HepG2 (cell line): ENCODE results near the gene VPS54. TPM values are rescaled to one million over a fixed set of nuclear protein-coding genes. Genes with fewer than 3 reads are reported as not detected.

ENCODE experiments used
- ARHGAP35 ChIP-seq: sonication (generic); formaldehyde crosslinking; IDR thresholded peaks from 2 replicates; pipeline ENCODE4 v1.9.0; 2022; ENCODE audit warnings: mild to moderate bottlenecking, inconsistent platforms, moderate library complexity, missing genetic modification reagents, borderline replicate concordance
- ARID2 ChIP-seq: sonication (generic); formaldehyde crosslinking; IDR thresholded peaks from 2 replicates; pipeline ENCODE4 v1.8.1; 2022; ENCODE audit warnings: mild to moderate bottlenecking, missing genetic modification reagents, borderline replicate concordance
- ATF1 ChIP-seq: IDR thresholded peaks from 2 replicates; pipeline ENCODE4 v1.6.1; 2016; ENCODE audit warnings: mild to moderate bottlenecking, control low read depth
- BHLHE40 ChIP-seq: IDR thresholded peaks from 2 replicates; pipeline ENCODE4 v1.6.1; 2011; ENCODE audit warnings: low read length, improper control_type of control experiment
- HNRNPH1 ChIP-seq: fragments of 200-400 bp; formaldehyde crosslinking; optimal IDR thresholded peaks from 2 replicates; pipeline ENCODE3; 2017; ENCODE audit warnings: mild to moderate bottlenecking, low read depth, low read length
- MIER3 ChIP-seq: IDR thresholded peaks from 2 replicates; pipeline ENCODE4 v1.6.1; 2016; ENCODE audit warnings: missing compliant biosample characterization, borderline replicate concordance
- NFIB ChIP-seq: sonication (generic); formaldehyde crosslinking; IDR thresholded peaks from 2 replicates; pipeline ENCODE4 v1.9.0; 2021; ENCODE audit warnings: missing genetic modification reagents, mild to moderate bottlenecking, borderline replicate concordance
- SIN3B ChIP-seq: fragments of 150-350 bp; IDR thresholded peaks from 2 replicates; pipeline ENCODE4 v1.6.1; 2014; ENCODE audit warnings: low read length
- SPEN ChIP-seq: sonication (generic); formaldehyde crosslinking; IDR thresholded peaks from 2 replicates; pipeline ENCODE4 v1.5.1; 2020; ENCODE audit warnings: low read depth, mild to moderate bottlenecking, missing genetic modification reagents
- SRY ChIP-seq: sonication (generic); formaldehyde crosslinking; IDR thresholded peaks from 2 replicates; pipeline ENCODE4 v1.8.0; 2022; ENCODE audit warnings: mild to moderate bottlenecking, missing genetic modification reagents
- TFDP1 ChIP-seq: IDR thresholded peaks from 2 replicates; pipeline ENCODE4 v1.6.1; 2016; ENCODE audit warnings: missing compliant biosample characterization, missing genetic modification reagents, borderline replicate concordance
- ZBTB33 ChIP-seq: sonication (generic); formaldehyde crosslinking; IDR thresholded peaks from 2 replicates; pipeline ENCODE4 v1.4.0; 2020; ENCODE audit warnings: missing genetic modification reagents
- ZBTB8A ChIP-seq: sonication (generic); formaldehyde crosslinking; IDR thresholded peaks from 2 replicates; pipeline ENCODE4 v1.4.0; 2020; ENCODE audit warnings: mild to moderate bottlenecking, low read depth, missing genetic modification reagents, borderline replicate concordance
- ZFY ChIP-seq: sonication (generic); formaldehyde crosslinking; IDR thresholded peaks from 2 replicates; pipeline ENCODE4 v1.4.0; 2020; ENCODE audit warnings: missing genetic modification reagents
- ZMAT3 ChIP-seq: sonication (generic); formaldehyde crosslinking; conservative IDR thresholded peaks from 2 replicates; pipeline ENCODE4 v1.7.0; 2021; ENCODE audit warnings: missing genetic modification reagents
- ZMAT5 ChIP-seq: sonication (generic); formaldehyde crosslinking; IDR thresholded peaks from 2 replicates; pipeline ENCODE4 v1.5.0; 2020; ENCODE audit warnings: mild to moderate bottlenecking, low read depth, missing genetic modification reagents, borderline replicate concordance
- ZNF18 ChIP-seq: sonication (generic); formaldehyde crosslinking; IDR thresholded peaks from 2 replicates; pipeline ENCODE4 v1.8.0; 2022; ENCODE audit warnings: mild to moderate bottlenecking, missing genetic modification reagents; ENCODE audit not compliant: insufficient replicate concordance
- ZNF354B ChIP-seq: sonication (generic); formaldehyde crosslinking; IDR thresholded peaks from 2 replicates; pipeline ENCODE4 v1.8.0; 2022; ENCODE audit warnings: mild to moderate bottlenecking, missing genetic modification reagents
- ZNF383 ChIP-seq: sonication (generic); formaldehyde crosslinking; IDR thresholded peaks from 2 replicates; pipeline ENCODE4 v1.4.0; 2020; ENCODE audit warnings: missing genetic modification reagents, mild to moderate bottlenecking, borderline replicate concordance
- ZNF550 ChIP-seq: sonication (generic); formaldehyde crosslinking; IDR thresholded peaks from 2 replicates; pipeline ENCODE4 v1.4.0; 2020; ENCODE audit warnings: mild to moderate bottlenecking, missing genetic modification reagents, borderline replicate concordance
- ZNF564 ChIP-seq: sonication (generic); formaldehyde crosslinking; IDR thresholded peaks from 2 replicates; pipeline ENCODE4 v1.8.1; 2023; ENCODE audit warnings: mild to moderate bottlenecking, missing genetic modification reagents
- ZNF709 ChIP-seq: sonication (generic); formaldehyde crosslinking; IDR thresholded peaks from 2 replicates; pipeline ENCODE4 v1.5.0; 2020; ENCODE audit warnings: mild to moderate bottlenecking, missing genetic modification reagents
- ZNF768 ChIP-seq: sonication (generic); formaldehyde crosslinking; IDR thresholded peaks from 2 replicates; pipeline ENCODE4 v1.4.0; 2020; ENCODE audit warnings: missing genetic modification reagents
- ZNF772 ChIP-seq: sonication (generic); formaldehyde crosslinking; IDR thresholded peaks from 2 replicates; pipeline ENCODE4 v1.5.0; 2020; ENCODE audit warnings: mild to moderate bottlenecking, missing genetic modification reagents
- ZSCAN31 ChIP-seq: sonication (generic); formaldehyde crosslinking; IDR thresholded peaks from 2 replicates; pipeline ENCODE4 v1.5.0; 2020; ENCODE audit warnings: low read depth, mild to moderate bottlenecking, missing genetic modification reagents
- polyA plus RNA-seq, 8 experiments: library from polyadenylated mRNA; depleted of rRNA in 3 of 8; stranded (reverse) in 7 of 8; unstranded in 1 of 8; fragments of >200 nt; fragmentation: Illumina TruSeq in 4 of 8; extraction: Trizol in 4 of 8; gene quantifications; 2 replicates each; pipeline versions ENCODE4 v1.2.1 to v1.2.3, GENCODE V29; 2011 to 2016; ENCODE audit warnings: low read depth in 4 of 8, missing spikeins in 1 of 8, mixed read lengths in 1 of 8; ENCODE audit not compliant: insufficient read depth in 1 of 8
- total RNA-seq, 5 experiments: library from RNA; depleted of rRNA; stranded (reverse); fragments of >200 nt; fragmentation: Illumina TruSeq; extraction: Trizol; gene quantifications; 2 replicates each; pipeline ENCODE4 v1.2.3, GENCODE V29; 2016; ENCODE audit warnings: low read depth in 1 of 5

VPS54 gene
- total and polyA plus RNA-seq, 2 of the 13 experiments (the other 11 are each of a cell fraction or from before 2014, with no cell fraction given) = 64.7 to 77.5 TPM

GRCh38 chr2:63984606-63985359 lies 34.4 kb downstream of the VPS54 start (continued):
- TF ChIP-seq ZMAT5 (no peak), ZNF768 (CRISPR knock-in tag) (no peak), ZNF18 (CRISPR knock-in tag) (no peak), MIER3 (CRISPR knock-in tag) (0 out of 2 replicates have a peak, but pooled peaks have one; percentile 61), ZFY (CRISPR knock-in tag) (peak; percentile 23; the same call in 1 of the 2 replicates), ATF1 (no peak), ARID2 (CRISPR knock-in tag) (no peak), SPEN (CRISPR knock-in tag) (0 out of 2 replicates have a peak, but pooled peaks have one; percentile 31), ZNF550 (CRISPR knock-in tag) (no peak), ZNF772 (CRISPR knock-in tag) (no peak), ZBTB33 (CRISPR knock-in tag) (no peak), ZNF564 (CRISPR knock-in tag) (no peak), ARHGAP35 (CRISPR knock-in tag) (no peak), ZNF709 (CRISPR knock-in tag) (no peak), ZSCAN31 (CRISPR knock-in tag) (no peak), ZNF383 (no peak), SRY (CRISPR knock-in tag) (no peak), ZNF354B (CRISPR knock-in tag) (no peak), ZBTB8A (CRISPR knock-in tag) (no peak), HNRNPH1 (no peak), NFIB (CRISPR knock-in tag) (no peak), ZMAT3 (CRISPR knock-in tag) (0 out of 2 replicates have a peak, but pooled peaks have one; percentile 7), SIN3B (no peak), TFDP1 (no peak), BHLHE40 (no peak)
